ENCODE results near the gene CCDC40. TPM values are rescaled to one million over a fixed set of nuclear protein-coding genes. Genes with fewer than 3 reads are reported as not detected.

CCDC40 gene
- total RNA-seq, 1 experiment from 2014 or later, result 0.59 TPM

GRCh38 chr17:80138856-80139426 lies 102.5 kb downstream of the CCDC40 start:
- no peak for DNase-seq (ENCODE audit: low spot score)

GRCh38 chr17:80141463-80142165 lies 105.2 kb downstream of the CCDC40 start:
- DNase-seq (ENCODE audit: low spot score), result no peak

- DNase-seq (ENCODE audit: low spot score), result no peak
Measured at GRCh38 chr17:80142929-80143328, 106.5 kb downstream of the CCDC40 start.

- DNase-seq (ENCODE audit: low spot score), result no peak
Measured at GRCh38 chr17:80145076-80146075, 108.9 kb downstream of the CCDC40 start.

DNA sequence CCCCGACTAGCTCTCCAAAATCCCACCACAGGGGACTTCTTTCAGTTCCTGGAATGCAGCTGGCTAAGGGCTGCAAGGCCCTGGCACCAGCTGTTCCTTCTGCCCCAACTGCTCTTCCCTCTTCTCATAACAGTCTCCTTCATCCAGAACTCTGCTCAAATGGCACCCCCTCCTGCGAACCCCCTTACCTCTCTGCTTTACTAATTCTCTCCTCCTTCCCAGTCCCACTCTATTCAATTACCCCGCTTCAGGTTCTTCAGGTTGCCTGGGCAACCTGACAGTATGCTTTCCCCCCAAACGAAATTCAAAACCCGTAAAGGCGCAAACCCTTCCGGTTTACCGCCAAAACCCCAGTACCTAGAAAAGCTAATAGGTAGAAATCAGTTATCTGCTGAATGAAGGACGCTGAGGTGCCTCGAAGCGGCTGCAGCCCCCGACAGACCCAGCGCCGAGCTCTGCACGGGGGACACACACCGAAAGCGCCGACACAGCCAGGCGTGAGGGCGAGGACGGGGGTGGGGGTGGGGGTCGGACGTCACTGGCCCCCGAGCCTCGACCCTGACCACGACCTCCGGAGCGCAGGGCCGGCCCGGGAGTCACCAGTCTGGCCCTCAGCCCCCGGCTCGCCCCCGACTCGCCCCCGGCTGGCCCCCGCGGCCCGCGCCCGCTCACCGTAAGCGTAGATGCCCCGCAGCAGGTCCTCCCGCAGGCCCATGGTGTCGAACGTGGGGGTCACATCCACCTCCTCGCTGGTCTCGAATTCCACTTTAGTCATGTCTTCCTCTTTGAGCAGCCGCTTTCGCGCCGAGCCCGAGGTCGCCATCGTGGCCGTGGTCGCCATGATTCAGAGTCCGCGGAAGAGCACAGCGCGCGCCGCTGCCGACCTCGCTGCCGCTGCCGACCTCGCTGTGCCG lies 109.9 kb downstream of the CCDC40 start:
- no peak for DNase-seq (ENCODE audit: low spot score)

GRCh38 chr17:80147035-80147822 lies 110.8 kb downstream of the CCDC40 start, which contains the start of gene EIF4A3:
Gene EIF4A3, minus strand, starts transcription at chr17:80147128. Its CDS starts 167 bp downstream, at chr17:80146961.
- peak; percentile 99 for DNase-seq (ENCODE audit: low spot score)

Other genes with a start within 250 kb of the CCDC40 start
- gene CBX8, start 239.6 kb upstream of the CCDC40 start, total RNA-seq (2014; rRNA removed; shearing (Covaris generic)), result 7.9 and 8.8 TPM in 2 replicates
- gene CBX4, start 197.2 kb upstream of the CCDC40 start, total RNA-seq (2014; rRNA removed; shearing (Covaris generic)), result 17.2 and 20.5 TPM in 2 replicates
- 29.8 and 31.7 TPM in 2 replicates for gene TBC1D16, start 770 bp upstream of the CCDC40 start, total RNA-seq (2014; rRNA removed; shearing (Covaris generic))
- gene GAA, start 64.9 kb downstream of the CCDC40 start, total RNA-seq (2014; rRNA removed; shearing (Covaris generic)), result 81.7 and 84.8 TPM in 2 replicates
- gene EIF4A3, start 110.5 kb downstream of the CCDC40 start, total RNA-seq (2014; rRNA removed; shearing (Covaris generic)), result 157 and 184 TPM in 2 replicates
- gene CARD14, start 133.4 kb downstream of the CCDC40 start, total RNA-seq (2014; rRNA removed; shearing (Covaris generic)), result 0.52 and 6.4 TPM in 2 replicates
- gene SGSH, start 183.7 kb downstream of the CCDC40 start, total RNA-seq (2014; rRNA removed; shearing (Covaris generic)), result 13.9 and 16.5 TPM in 2 replicates
- 6.4 and 6.9 TPM in 2 replicates for gene SLC26A11, start 183.8 kb downstream of the CCDC40 start, total RNA-seq (2014; rRNA removed; shearing (Covaris generic))
- 63.3 and 66.2 TPM in 2 replicates for gene RNF213, start 224.2 kb downstream of the CCDC40 start, total RNA-seq (2014; rRNA removed; shearing (Covaris generic))